HCT116 (cell line): ENCODE data around the gene MAPKBP1. TPM values are rescaled to one million over a fixed set of nuclear protein-coding genes. Genes with fewer than 3 reads are reported as not detected.

Experiments
- ATAC-seq: fragments of 200-7000 bp; cut with Tn5 transposase; 2 replicates; pipeline ENCODE4 v1.9.1; 2020; ENCODE audit warnings: mild to moderate bottlenecking, moderate library complexity
- BruUV-seq: library from RNA; stranded (reverse); fragments of 400-500 nt; replicated peaks from 2 replicates; lab custom pipeline; 2021; lab: Mats Ljungman, UMichigan
- CTCF ChIA-PET: fragments of 300-600 bp; sonication (Branson Sonifier 250); formaldehyde crosslinking; loops from one replicate; lab custom pipeline; 2021; ENCODE audit warnings: antibody characterized with exemption; lab: Charles Lee
- POLR2A ChIA-PET: fragments of 300-600, 350-600 bp; sonication (Branson Sonifier 250); formaldehyde crosslinking; loops from one replicate; lab custom pipeline; 2021; ENCODE audit warnings: antibody characterized with exemption; lab: Charles Lee
- RAD21 ChIA-PET, 2 experiments: fragments of 300-600 bp; sonication (Branson Sonifier 250); formaldehyde crosslinking; loops; one replicate each; lab custom pipeline; 2023; ENCODE audit warnings: low total read pairs in 2 of 2; ENCODE audit not compliant: uncharacterized antibody in 2 of 2, unreplicated experiment in 2 of 2, low non-redundant PET in 1 of 2; lab: Charles Lee
- DNase-seq: peaks from one replicate; pipeline ENCODE4 v3.0.0-alpha.2; 2010; ENCODE audit warnings: low read depth, low spot score
- H2AFZ ChIP-seq: fragments of 200-600 bp; shearing (Covaris generic), sonication (generic); 2 replicates; pipeline ENCODE4 v1.6.1; 2017; ENCODE audit warnings: low read depth, mixed run types, mixed read lengths, antibody characterized with exemption, low read length; ENCODE audit not compliant: poor library complexity, severe bottlenecking
- H3K27ac ChIP-seq: 2 replicates; pipeline ENCODE4 v1.5.1; 2012; ENCODE audit warnings: low read depth, low read length
- H3K27me3 ChIP-seq: fragments of 200-600 bp; sonication (generic); 2 replicates; pipeline ENCODE4 v1.6.1; 2016; ENCODE audit warnings: mixed run types, low read length, mixed read lengths; ENCODE audit not compliant: insufficient read depth
- H3K36me3 ChIP-seq, 2 experiments: fragments of 200-500 bp in 1 of 2; fragments of 200-600 bp in 1 of 2; sonication (Bioruptor generic) in 1 of 2; sonication (generic) in 1 of 2; 2 replicates each; pipeline versions ENCODE4 v1.5.1 to v1.6.1; 2014 to 2016; ENCODE audit warnings: low read length in 2 of 2, inconsistent platforms in 1 of 2, mixed read lengths in 1 of 2, mixed run types in 1 of 2; ENCODE audit not compliant: insufficient read depth in 2 of 2, control insufficient read depth in 1 of 2
- H3K4me1 ChIP-seq, 2 experiments: fragments of 200-600 bp in 1 of 2; sonication (generic) in 1 of 2; 2 replicates each; pipeline versions ENCODE4 v1.5.1 to v1.6.1; 2012 to 2017; ENCODE audit warnings: low read length in 2 of 2, inconsistent platforms in 1 of 2, mild to moderate bottlenecking in 1 of 2, mixed read lengths in 1 of 2, mixed run types in 1 of 2, moderate library complexity in 1 of 2; ENCODE audit not compliant: insufficient read depth in 2 of 2, control insufficient read depth in 1 of 2
- H3K4me2 ChIP-seq: fragments of 200-600 bp; sonication (generic); 2 replicates; pipeline ENCODE4 v1.6.1; 2017; ENCODE audit warnings: mixed run types, low read length, mixed read lengths
- H3K4me3 ChIP-seq, 2 experiments: fragments of 200-600 bp in 1 of 2; sonication (generic) in 1 of 2; replicated peaks in 1 of 2; 2 replicates each; pipeline ENCODE4 v1.5.1; 2011 to 2016; ENCODE audit warnings: low read length in 2 of 2, control low read depth in 1 of 2, low read depth in 1 of 2, mild to moderate bottlenecking in 1 of 2, mixed read lengths in 1 of 2, mixed run types in 1 of 2
- H3K79me2 ChIP-seq: fragments of 200-600 bp; sonication (generic); 2 replicates; pipeline ENCODE4 v1.6.1; 2017; ENCODE audit warnings: mild to moderate bottlenecking, mixed run types, low read length, moderate library complexity, mixed read lengths; ENCODE audit not compliant: insufficient read depth
- H3K9ac ChIP-seq: fragments of 200-600 bp; sonication (generic); 2 replicates; pipeline ENCODE4 v1.6.1; 2016; ENCODE audit warnings: low read length, mixed read lengths
- H3K9me2 ChIP-seq: fragments of 200-600 bp; sonication (generic), shearing (Covaris generic); 2 replicates; pipeline ENCODE4 v1.6.1; 2017; ENCODE audit warnings: mixed run types, mild to moderate bottlenecking, moderate library complexity; ENCODE audit not compliant: insufficient read depth
- H3K9me3 ChIP-seq, 2 experiments: fragments of 200-500 bp in 1 of 2; fragments of 200-600 bp in 1 of 2; sonication (Bioruptor generic) in 1 of 2; sonication (generic) in 1 of 2; 2 replicates each; pipeline ENCODE4 v1.6.1; 2014 to 2017; ENCODE audit warnings: low read length in 2 of 2, mixed read lengths in 2 of 2, inconsistent platforms in 1 of 2, low read depth in 1 of 2, mild to moderate bottlenecking in 1 of 2, mixed run types in 1 of 2, moderate library complexity in 1 of 2; ENCODE audit not compliant: control insufficient read depth in 1 of 2, insufficient read depth in 1 of 2
- H4K20me1 ChIP-seq: fragments of 200-600 bp; sonication (generic), shearing (Covaris generic); 2 replicates; pipeline ENCODE4 v1.6.1; 2017; ENCODE audit warnings: mixed run types, mild to moderate bottlenecking, moderate library complexity; ENCODE audit not compliant: insufficient read depth
- CBX3 ChIP-seq: IDR thresholded peaks from 2 replicates; pipeline ENCODE4 v1.6.1; 2012; ENCODE audit warnings: low read depth
- CEBPB ChIP-seq: IDR thresholded peaks from 2 replicates; pipeline ENCODE4 v1.6.1; 2012; ENCODE audit warnings: low read depth
- EGR1 ChIP-seq: IDR thresholded peaks from 2 replicates; pipeline ENCODE4 v1.6.1; 2012; ENCODE audit warnings: low read depth
- ELF1 ChIP-seq: IDR thresholded peaks from 2 replicates; pipeline ENCODE4 v1.6.1; 2012; ENCODE audit warnings: low read depth, borderline replicate concordance
- EZH2 ChIP-seq: fragments of 200-600 bp; sonication (generic); IDR thresholded peaks from 2 replicates; pipeline ENCODE4 v1.6.1; 2017; ENCODE audit warnings: antibody characterized with exemption, mixed run types
- EZH2phosphoT487 ChIP-seq: fragments of 200-600 bp; IDR thresholded peaks from 2 replicates; pipeline ENCODE4 v1.6.1; 2018; ENCODE audit warnings: antibody characterized with exemption, borderline replicate concordance
- POLR2AphosphoS5 ChIP-seq: IDR thresholded peaks from 2 replicates; pipeline ENCODE4 v1.6.1; 2011; ENCODE audit warnings: mild to moderate bottlenecking, low read depth, low read length, moderate library complexity
- RAD21 ChIP-seq: IDR thresholded peaks from 2 replicates; pipeline ENCODE4 v1.6.1; 2012; ENCODE audit warnings: low read depth, mild to moderate bottlenecking
- SIN3A ChIP-seq: IDR thresholded peaks from 2 replicates; pipeline ENCODE4 v1.6.1; 2012; ENCODE audit warnings: low read depth
- SP1 ChIP-seq: IDR thresholded peaks from 2 replicates; pipeline ENCODE4 v1.6.1; 2012; ENCODE audit warnings: low read depth
- SRF ChIP-seq: IDR thresholded peaks from 2 replicates; pipeline ENCODE4 v1.6.1; 2012; ENCODE audit warnings: low read depth
- YY1 ChIP-seq: IDR thresholded peaks from 2 replicates; pipeline ENCODE4 v1.6.1; 2011; ENCODE audit warnings: low read length, low read depth, moderate library complexity, mild to moderate bottlenecking; ENCODE audit not compliant: insufficient replicate concordance; ENCODE audit errors: extremely low read depth
- ZBTB33 ChIP-seq: IDR thresholded peaks from 2 replicates; pipeline ENCODE4 v1.6.1; 2011; ENCODE audit warnings: mild to moderate bottlenecking, low read length, moderate library complexity; ENCODE audit not compliant: insufficient replicate concordance; ENCODE audit errors: extremely low read depth
- ZFX ChIP-seq: fragments of 450-650 bp; IDR thresholded peaks from 2 replicates; pipeline ENCODE4 v1.6.1; 2017
- ZNF274 ChIP-seq: fragments of 200-500 bp; sonication (Bioruptor generic); IDR thresholded peaks from 2 replicates; pipeline ENCODE4 v1.6.1; 2014; ENCODE audit warnings: mild to moderate bottlenecking, low read depth, low read length, inconsistent platforms
- intact Hi-C: fragments of 100-400 bp; cut with micrococcal nuclease; formaldehyde crosslinking; loops from 2 replicates; pipeline ENCODE4 v1.10.0; 2022
- total RNA-seq: library from RNA; stranded (reverse); gene quantifications from one replicate; pipeline ENCODE4 v1.2.1, GENCODE V29; 2021; ENCODE audit not compliant: unreplicated experiment
- TF ChIP-seq, protein P1 (sequence below), 3 experiments: fragments of 200-600 bp in 1 of 3; sonication (generic) in 1 of 3; IDR thresholded peaks in 2 of 3; conservative IDR thresholded peaks in 1 of 3; 2 replicates each; pipeline ENCODE4 v1.5.1; 2012 to 2017; ENCODE audit warnings: low read depth in 2 of 3, low read length in 2 of 3, antibody characterized with exemption in 1 of 3, borderline replicate concordance in 1 of 3, control low read depth in 1 of 3, mild to moderate bottlenecking in 1 of 3, mixed read lengths in 1 of 3, mixed run types in 1 of 3, moderate library complexity in 1 of 3; ENCODE audit not compliant: insufficient read depth in 1 of 3
- TF ChIP-seq, protein P2 (sequence below): IDR thresholded peaks from 2 replicates; pipeline ENCODE4 v1.6.1; 2012; ENCODE audit warnings: low read depth

MAPKBP1 gene
- total RNA-seq, 1 experiment from 2014 or later = 21.3 TPM

DNA sequence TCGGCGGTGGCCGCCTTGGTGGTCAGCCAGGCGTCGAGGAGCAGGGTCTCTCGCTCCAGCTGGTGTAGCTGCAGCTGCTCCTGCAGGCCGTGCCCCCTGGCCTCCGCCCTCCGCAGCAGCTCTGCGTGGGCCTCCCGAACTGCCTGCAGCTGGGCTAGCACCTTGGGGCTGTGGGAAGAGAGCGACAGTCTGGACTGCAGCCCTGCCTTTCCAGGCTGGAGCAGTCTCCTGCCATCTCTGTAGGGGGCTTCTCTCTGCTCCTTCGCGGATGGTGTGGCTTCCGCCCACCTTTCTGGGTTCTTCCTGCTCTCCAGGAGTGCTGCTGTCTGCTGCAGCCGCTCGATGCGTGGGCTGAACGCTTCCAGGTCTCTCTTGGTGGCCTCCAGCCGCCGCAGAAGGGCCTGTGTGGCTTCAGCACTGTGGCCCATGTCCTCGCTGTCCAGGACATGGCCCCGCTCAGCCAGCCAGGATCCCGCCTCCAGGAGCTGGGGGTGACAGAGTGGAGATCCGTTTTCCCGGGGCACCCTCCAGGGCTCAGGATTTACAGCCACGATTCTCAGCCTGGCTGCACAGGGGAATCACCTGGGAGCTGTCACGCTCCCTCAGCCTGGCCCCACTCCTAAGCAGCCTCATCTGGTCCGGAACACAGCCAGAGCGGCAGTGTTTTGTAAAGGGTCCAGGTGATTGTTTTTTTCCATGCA lies 81.1 kb downstream of the MAPKBP1 start (continued):
- TF ChIP-seq ZNF274 (no peak), CBX3 (no peak), EZH2phosphoT487 (no peak), SRF (no peak), EGR1 (no peak)

GRCh38 chr15:41856262-41856661 lies 82.0 kb downstream of the MAPKBP1 start:
- Histone ChIP-seq H3K4me3 (no peak overlapping the region), H3K9ac (no peak overlapping the region), H3K79me2 (no peaks in the 10 kb centered on the region), H3K4me2 (no peak overlapping the region), H3K27ac (no peak overlapping the region), H3K9me3 (no peaks in the 10 kb centered on the region), H3K36me3 (no peaks in the 10 kb centered on the region), H3K4me1 (no peaks in the 10 kb centered on the region), H2AFZ (no peak overlapping the region), H4K20me1 (no peaks in the 10 kb centered on the region), H3K27me3 (no peaks in the 10 kb centered on the region), H3K9me2 (no peaks in the 10 kb centered on the region)
- TF ChIP-seq EZH2phosphoT487 (no peak), RAD21 (no peak), YY1 (no peak), ZBTB33 (no peak), EGR1 (no peak), ZFX (no peak), EZH2 (no peak), ELF1 (no peak), SIN3A (no peak), POLR2AphosphoS5 (no peak), CBX3 (no peak), CEBPB (no peak), SP1 (no peak), ZNF274 (no peak), SRF (no peak)
- TF ChIP-seq, protein P1, sequence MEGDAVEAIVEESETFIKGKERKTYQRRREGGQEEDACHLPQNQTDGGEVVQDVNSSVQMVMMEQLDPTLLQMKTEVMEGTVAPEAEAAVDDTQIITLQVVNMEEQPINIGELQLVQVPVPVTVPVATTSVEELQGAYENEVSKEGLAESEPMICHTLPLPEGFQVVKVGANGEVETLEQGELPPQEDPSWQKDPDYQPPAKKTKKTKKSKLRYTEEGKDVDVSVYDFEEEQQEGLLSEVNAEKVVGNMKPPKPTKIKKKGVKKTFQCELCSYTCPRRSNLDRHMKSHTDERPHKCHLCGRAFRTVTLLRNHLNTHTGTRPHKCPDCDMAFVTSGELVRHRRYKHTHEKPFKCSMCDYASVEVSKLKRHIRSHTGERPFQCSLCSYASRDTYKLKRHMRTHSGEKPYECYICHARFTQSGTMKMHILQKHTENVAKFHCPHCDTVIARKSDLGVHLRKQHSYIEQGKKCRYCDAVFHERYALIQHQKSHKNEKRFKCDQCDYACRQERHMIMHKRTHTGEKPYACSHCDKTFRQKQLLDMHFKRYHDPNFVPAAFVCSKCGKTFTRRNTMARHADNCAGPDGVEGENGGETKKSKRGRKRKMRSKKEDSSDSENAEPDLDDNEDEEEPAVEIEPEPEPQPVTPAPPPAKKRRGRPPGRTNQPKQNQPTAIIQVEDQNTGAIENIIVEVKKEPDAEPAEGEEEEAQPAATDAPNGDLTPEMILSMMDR (IDR thresholded peaks at IDR 0.05 in 2 of 3, conservative IDR thresholded peaks at IDR 0.05 in 1 of 3; ENCODE audit: borderline replicate concordance in 1 of 3, insufficient read depth in 1 of 3, low read depth in 2 of 3, low read length in 2 of 3) = no peak
- TF ChIP-seq, protein P2, sequence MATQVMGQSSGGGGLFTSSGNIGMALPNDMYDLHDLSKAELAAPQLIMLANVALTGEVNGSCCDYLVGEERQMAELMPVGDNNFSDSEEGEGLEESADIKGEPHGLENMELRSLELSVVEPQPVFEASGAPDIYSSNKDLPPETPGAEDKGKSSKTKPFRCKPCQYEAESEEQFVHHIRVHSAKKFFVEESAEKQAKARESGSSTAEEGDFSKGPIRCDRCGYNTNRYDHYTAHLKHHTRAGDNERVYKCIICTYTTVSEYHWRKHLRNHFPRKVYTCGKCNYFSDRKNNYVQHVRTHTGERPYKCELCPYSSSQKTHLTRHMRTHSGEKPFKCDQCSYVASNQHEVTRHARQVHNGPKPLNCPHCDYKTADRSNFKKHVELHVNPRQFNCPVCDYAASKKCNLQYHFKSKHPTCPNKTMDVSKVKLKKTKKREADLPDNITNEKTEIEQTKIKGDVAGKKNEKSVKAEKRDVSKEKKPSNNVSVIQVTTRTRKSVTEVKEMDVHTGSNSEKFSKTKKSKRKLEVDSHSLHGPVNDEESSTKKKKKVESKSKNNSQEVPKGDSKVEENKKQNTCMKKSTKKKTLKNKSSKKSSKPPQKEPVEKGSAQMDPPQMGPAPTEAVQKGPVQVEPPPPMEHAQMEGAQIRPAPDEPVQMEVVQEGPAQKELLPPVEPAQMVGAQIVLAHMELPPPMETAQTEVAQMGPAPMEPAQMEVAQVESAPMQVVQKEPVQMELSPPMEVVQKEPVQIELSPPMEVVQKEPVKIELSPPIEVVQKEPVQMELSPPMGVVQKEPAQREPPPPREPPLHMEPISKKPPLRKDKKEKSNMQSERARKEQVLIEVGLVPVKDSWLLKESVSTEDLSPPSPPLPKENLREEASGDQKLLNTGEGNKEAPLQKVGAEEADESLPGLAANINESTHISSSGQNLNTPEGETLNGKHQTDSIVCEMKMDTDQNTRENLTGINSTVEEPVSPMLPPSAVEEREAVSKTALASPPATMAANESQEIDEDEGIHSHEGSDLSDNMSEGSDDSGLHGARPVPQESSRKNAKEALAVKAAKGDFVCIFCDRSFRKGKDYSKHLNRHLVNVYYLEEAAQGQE = no peak
- POLR2A ChIA-PET = no interaction called here
- CTCF ChIA-PET = no interaction called here
- DNase-seq (no peak), ATAC-seq (no peak)
- intact Hi-C loops = no loop called here
- RAD21 ChIA-PET = no interaction called here
- no TSS peak for BruUV-seq
